ENCODE measurements around the gene NTNG2.
A peak's percentile ranks its signal among the peaks of the same experiment; 100 is the strongest.
"Not testable (repeated sequence)": the region's sequence is repeated elsewhere in the genome, so short reads cannot be mapped to it uniquely, and the experiment has no call there.

NTNG2 gene

DNA sequence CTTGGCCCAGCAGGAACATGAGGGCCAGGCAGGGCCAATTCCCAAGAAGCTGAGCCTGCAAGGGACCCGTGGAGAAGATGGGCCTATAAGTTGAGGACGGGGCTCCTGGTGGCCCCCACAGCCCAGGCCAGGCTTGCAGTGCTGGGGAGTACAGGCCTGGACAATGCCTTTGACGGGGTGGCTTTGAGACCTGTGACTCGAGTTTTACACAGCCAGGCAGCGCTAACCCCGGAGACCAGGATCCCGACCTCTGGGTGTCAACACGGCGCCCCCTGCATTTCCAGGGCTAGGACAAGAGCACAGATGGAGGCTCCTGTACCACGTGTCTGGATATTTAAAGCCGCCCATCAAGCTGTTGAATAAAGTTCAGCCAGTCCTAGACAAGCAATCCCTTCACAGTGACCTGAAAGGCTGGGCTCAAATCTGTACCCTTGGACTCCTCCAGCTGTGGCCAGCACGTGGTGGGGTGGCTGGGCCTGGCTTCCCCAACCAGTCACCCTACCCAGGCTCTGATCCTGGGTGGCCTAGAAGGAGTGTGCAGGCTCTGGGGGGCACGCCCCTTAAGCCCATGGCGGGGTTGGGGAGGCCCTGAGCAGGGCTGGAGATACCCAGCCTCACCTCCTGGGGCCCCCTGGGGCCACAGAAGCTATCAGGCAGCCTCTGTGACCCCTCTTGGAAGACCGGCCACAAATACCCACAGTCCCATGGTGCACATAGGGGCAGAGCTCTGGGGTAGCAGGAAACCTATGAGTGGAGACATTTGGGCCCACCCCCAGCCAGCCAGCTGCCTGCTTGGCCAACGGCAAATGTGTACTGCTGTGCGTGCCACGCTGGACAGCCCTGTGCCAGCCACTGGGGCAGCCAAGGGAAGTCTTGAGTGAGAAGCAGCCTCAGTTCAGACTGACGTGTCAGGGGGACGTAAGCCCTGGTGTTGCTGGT lies 88.7 kb downstream of the NTNG2 start:
- no peak for DNase-seq (ENCODE audit: low read depth)

DNA sequence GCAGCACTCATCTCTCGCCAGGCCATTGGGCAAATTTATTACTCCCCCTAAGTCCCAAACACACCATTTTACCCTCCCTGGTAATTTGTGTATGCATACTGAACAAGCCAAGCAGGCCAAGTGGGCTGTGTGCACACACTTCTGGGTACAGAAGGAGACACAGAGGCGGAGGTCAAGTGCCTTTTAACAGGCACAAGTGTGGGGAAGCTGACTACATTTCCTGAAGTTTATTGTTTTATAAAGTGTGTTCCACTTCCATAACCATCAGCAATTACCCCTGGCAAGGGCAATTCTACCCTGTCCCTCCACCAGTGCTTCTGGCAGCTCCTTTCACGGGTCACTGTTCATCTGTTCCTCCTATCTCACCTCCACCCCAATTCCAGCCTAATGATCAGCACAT lies 99.0 kb downstream of the NTNG2 start:
- DNase-seq (ENCODE audit: low read depth), result no peak

- no peak for DNase-seq (ENCODE audit: low read depth)
Measured at GRCh38 chr9:132266017-132266416, 104.2 kb downstream of the NTNG2 start.

GRCh38 chr9:132267660-132268059 lies 105.8 kb downstream of the NTNG2 start:
- no peak for DNase-seq (ENCODE audit: low read depth)

- peak; percentile 67 for DNase-seq (ENCODE audit: low read depth)
Measured at GRCh38 chr9:132268725-132269352, 107.0 kb downstream of the NTNG2 start.

DNA sequence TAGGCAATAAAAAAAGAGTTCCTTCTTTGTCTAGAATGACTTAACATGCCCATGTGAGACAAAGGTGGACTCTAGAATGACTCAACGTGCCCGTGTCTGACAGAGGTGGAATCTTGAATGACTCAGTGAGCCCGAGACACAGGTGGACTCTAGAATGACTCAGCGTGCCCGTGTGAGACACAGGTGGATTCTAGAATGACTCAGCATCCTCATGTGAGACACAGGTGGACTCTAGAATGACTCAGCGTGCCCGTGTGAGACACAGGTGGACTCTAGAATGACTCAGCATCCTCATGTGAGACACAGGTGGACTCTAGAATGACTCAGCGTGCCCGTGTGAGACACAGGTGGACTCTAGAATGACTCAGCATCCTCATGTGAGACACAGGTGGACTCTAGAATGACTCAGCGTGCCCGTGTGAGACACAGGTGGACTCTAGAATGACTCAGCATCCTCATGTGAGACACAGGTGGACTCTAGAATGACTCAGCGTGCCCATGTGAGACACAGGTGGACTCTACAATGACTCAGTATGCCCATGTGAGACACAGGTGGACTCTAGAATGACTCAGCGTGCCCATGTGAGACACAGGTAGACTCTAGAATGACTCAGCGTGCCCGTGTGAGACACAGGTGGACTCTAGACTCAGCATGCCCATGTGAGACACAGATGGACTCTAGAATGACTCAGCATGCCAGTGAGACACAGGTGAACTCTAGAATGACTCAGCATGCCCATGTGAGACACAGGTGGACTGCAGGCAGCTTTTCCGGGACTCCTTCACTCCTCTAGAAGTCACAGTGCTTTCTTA lies 108.1 kb downstream of the NTNG2 start:
- DNase-seq (ENCODE audit: low read depth), result not testable (repeated sequence)

GRCh38 chr9:132274861-132275260 lies 113.0 kb downstream of the NTNG2 start:
- DNase-seq (ENCODE audit: low read depth), result no peak

DNA sequence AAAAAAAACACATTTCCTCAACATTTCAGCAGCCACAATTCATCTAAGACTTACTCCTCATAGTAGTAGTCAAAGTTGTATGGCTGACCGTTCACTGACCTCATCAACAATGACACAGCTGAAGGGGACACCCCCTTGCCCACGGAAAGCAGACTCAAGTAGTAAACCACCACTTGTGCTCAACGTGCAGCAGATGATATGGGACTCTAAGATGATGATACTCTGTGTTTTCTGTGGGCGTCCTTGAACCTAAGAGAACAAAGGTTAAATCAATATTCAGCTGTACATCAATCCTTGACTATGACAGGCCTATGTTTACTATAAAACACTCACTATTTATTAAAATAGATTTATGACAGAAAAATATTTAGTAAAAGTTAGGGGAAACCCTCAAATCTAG lies 121.3 kb downstream of the NTNG2 start:
- DNase-seq (ENCODE audit: low read depth), result no peak

- peak; percentile 73 for DNase-seq (ENCODE audit: low read depth)
Measured at GRCh38 chr9:132283863-132284262, 122.0 kb downstream of the NTNG2 start.

DNA sequence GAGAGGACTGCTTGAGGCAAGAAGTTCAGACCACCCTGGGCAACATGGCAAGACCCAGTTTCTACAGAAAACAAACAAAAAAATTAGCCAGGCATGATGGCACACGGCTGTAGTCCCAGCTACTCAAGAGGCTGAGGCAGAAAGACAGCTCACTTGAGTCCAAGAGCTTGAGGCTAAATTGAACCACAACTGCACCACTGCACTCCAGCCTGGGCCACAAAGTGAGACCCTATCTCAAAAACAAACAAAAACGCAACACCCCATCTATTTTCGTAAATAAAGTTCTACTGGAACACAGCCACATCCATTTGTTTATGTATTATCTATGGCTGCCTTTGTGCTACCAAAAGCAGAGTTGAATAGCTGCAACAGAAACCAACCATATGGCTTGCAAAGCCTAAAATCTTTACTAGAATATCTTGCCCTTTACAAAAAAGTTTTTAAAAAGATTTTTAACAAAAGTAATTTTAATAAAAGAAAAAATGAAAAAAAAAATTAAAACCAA lies 125.5 kb downstream of the NTNG2 start:
- DNase-seq (ENCODE audit: low read depth), result no peak

DNA sequence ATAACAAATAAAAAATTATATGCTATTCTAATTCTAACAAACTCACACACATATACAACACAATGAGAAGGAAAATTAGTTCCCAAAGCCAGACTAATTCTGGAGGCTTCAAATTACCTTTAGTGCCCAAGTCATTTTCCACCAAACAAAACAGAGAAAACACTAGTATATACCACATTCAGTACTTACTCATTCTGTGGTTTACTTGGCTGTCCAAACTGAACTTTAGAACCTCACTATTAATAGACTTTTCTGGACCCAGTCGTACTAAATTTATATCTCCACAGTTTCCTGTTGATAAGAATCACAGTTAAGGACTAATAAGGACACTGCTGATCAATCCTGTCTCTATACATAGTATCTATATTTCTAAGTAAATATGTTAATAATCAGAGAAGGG lies 126.5 kb downstream of the NTNG2 start:
- DNase-seq (ENCODE audit: low read depth), result peak; percentile 79

DNA sequence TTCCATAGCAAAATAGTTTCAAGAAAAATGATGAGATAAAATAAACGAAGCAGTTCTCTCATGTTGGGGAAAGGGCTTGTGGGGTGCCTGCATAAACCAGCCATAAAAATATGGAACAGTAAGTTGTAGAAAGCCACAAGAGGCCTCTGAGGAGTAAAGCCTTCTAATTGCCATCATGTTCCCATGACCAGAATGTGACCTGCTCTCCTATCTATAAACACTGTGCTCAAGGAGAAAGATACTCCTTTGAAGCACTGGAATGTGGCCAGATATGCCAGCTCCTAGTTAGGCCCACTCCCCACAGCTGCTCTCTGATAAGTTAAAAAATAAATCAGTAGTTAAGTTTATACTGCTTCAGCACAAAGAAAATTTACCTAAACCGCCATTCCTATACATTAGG lies 127.1 kb downstream of the NTNG2 start:
- peak; percentile 55 for DNase-seq (ENCODE audit: low read depth)

GRCh38 chr9:132293145-132293721 lies 131.4 kb downstream of the NTNG2 start:
- DNase-seq (ENCODE audit: low read depth), result no peak
